SH-SY5Y (cell line): Measurements from ENCODE around the gene RBBP7.

ENCODE experiments used
- GATA2 ChIP-seq: IDR thresholded peaks from 2 replicates; pipeline ENCODE4 v1.6.1; 2011; ENCODE audit warnings: mild to moderate bottlenecking, low read depth, low read length
- GATA3 ChIP-seq: IDR thresholded peaks from 2 replicates; pipeline ENCODE4 v1.6.1; 2011; ENCODE audit warnings: low read depth, mild to moderate bottlenecking, low read length, moderate library complexity

DNA sequence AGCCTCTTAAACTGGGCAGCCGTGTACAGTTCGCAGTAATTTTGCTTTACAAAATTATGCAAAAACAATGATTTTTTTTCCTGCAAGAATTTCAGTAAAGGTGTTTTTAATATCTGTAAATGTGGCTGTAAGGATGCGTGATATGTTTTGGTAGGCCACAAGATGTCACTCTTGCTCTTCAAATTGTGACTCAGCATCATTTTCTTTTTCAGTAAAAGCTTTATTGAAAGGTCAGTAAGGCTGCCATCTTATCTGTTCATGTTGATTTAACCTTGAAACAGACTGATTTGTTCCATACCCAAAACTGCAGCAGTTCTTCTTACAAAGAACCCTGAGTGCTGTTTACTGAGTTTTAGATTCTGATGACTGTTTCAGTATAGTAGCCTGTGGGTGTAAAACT, 44.0 kb downstream of the RBBP7 start:
- TF ChIP-seq GATA2 (no peak), GATA3 (no peak)
